ENCODE data around the gene NOXA1. TPM values are rescaled to one million over a fixed set of nuclear protein-coding genes. Genes with fewer than 3 reads are reported as not detected.

The NOXA1 gene
- total and polyA plus RNA-seq, 2 of the 8 experiments (the other 6 are each of a cell fraction or from before 2014, with no cell fraction given), result 0.34 to 0.91 TPM

- H3K4me2 ChIP-seq (ENCODE audit: insufficient read depth in 1 of 2, low read depth in 2 of 2, low read length in 2 of 2), result no peak overlapping the region
- H4K5ac ChIP-seq (ENCODE audit: insufficient read length, low read depth, low read length), result no peak overlapping the region
- ChIA-PET CTCF (ENCODE audit: partially characterized antibody) (no interaction called here), POLR2A (ENCODE audit: partially characterized antibody) (interaction anchor here (0.6 kb wide), 1 partner anchor 17 kb away, joined by 3 read pairs; no protein-coding TSS in a partner anchor)
- no peak overlapping the region for H3K23ac ChIP-seq (ENCODE audit: insufficient read length)
- H3K56ac ChIP-seq (replicated peaks; ENCODE audit: insufficient read length, low read depth, low read length), result no peak overlapping the region
- H2AFZ ChIP-seq (ENCODE audit: low read length), result no peak overlapping the region
- no peaks in the 10 kb centered on the region for H3K36me3 ChIP-seq (ENCODE audit: control insufficient read depth in 2 of 4, insufficient read depth in 4 of 4, low read length in 3 of 4)
- H2BK15ac ChIP-seq (ENCODE audit: low read length), result no peak overlapping the region
- H2AK5ac ChIP-seq (ENCODE audit: low read depth, low read length), result no peak overlapping the region
- no peak overlapping the region for H3K27ac ChIP-seq (ENCODE audit: low read depth, low read length)
- peak overlapping the region; percentile 51; the same call in 1 of the 2 replicates for H4K8ac ChIP-seq (ENCODE audit: extremely low read depth, insufficient read depth, low read length)
- FAIRE-seq (no peak), DNase-seq (ENCODE audit: low read depth in 1 of 2, low spot score in 2 of 2) (no peak)
- WGBS, 2 experiments (ENCODE audit: extremely low coverage in 1 of 2, insufficient coverage in 1 of 2, insufficient read length in 1 of 2, insufficient replicate concordance in 2 of 2, low coverage in 1 of 2, low lambda C conversion rate in 2 of 2, missing lambda C conversion rate in 1 of 2), result 91% methylated on average over 22 of the region's 23 CpGs; no CpG with 5 or more reads in 1 of the 2 experiments
- H3K9ac ChIP-seq (replicated peaks in 1 of 4; ENCODE audit: extremely low read depth in 1 of 4, low read depth in 3 of 4, low read length in 3 of 4), result no peak overlapping the region
- H2BK5ac ChIP-seq (ENCODE audit: low read depth, low read length), result no peak overlapping the region
- H3K4me1 ChIP-seq (replicated peaks in 1 of 4; ENCODE audit: control insufficient read depth in 3 of 4, insufficient read depth in 4 of 4, low read length in 3 of 4), result peaks cover 0 to 9% (median 2%) of the 10 kb centered on the region in 4 experiments; a peak in 3 of 7 replicates
- H3K9me3 ChIP-seq (ENCODE audit: insufficient read depth in 2 of 2, low read depth in 1 of 2, low read length in 1 of 2), result no peaks in the 10 kb centered on the region; a peak in 1 of 4 replicates
- no peak overlapping the region for H2BK120ac ChIP-seq (replicated peaks; ENCODE audit: low read depth, low read length)
- no peak overlapping the region for H3K4me3 ChIP-seq (ENCODE audit: extremely low read depth in 1 of 4, insufficient read depth in 2 of 4, low read depth in 3 of 4, low read length in 4 of 4)
- H3K4ac ChIP-seq (replicated peaks; ENCODE audit: insufficient read length, low read depth, low read length), result no peak overlapping the region
- H2BK12ac ChIP-seq (ENCODE audit: low read depth, low read length), result no peak overlapping the region
- H4K91ac ChIP-seq (replicated peaks; ENCODE audit: insufficient read length, low read length), result peak overlapping the region; percentile 15
- peaks cover 0 to 14% (median 11%) of the 10 kb centered on the region in 4 experiments; a peak in 5 of 7 replicates for H3K27me3 ChIP-seq (replicated peaks in 1 of 4; ENCODE audit: control insufficient read depth in 3 of 4, extremely low read depth in 1 of 4, insufficient read depth in 3 of 4, low read length in 3 of 4)
- no peaks in the 10 kb centered on the region for H3K79me2 ChIP-seq (ENCODE audit: control insufficient read depth in 1 of 2, insufficient read depth in 2 of 2, low read length in 2 of 2)
- no peak overlapping the region for H3K14ac ChIP-seq (ENCODE audit: insufficient read length)
- H4K20me1 ChIP-seq (replicated peaks in 1 of 2; ENCODE audit: control insufficient read depth in 1 of 2, insufficient read depth in 2 of 2, low read length in 2 of 2), result peaks cover 0 to 2% of the 10 kb centered on the region in 2 experiments
- H3K79me1 ChIP-seq (ENCODE audit: low read depth, low read length), result no peaks in the 10 kb centered on the region
- 0 out of 2 replicates have a peak, but pooled peaks cover 2% of the 10 kb centered on the region for H3K23me2 ChIP-seq (ENCODE audit: low read depth, low read length)
- H3K18ac ChIP-seq (ENCODE audit: extremely low read depth, low read length), result no peak overlapping the region
- no peak overlapping the region for H2BK20ac ChIP-seq (ENCODE audit: low read length)
- no peak for TF ChIP-seq E2F6 (IDR thresholded peaks at IDR 0.05)
- no peak for TF ChIP-seq CTCF (IDR thresholded peaks at IDR 0.05; ENCODE audit: control extremely low read depth in 1 of 3, insufficient read depth in 1 of 3, low read depth in 1 of 3, low read length in 3 of 3)
- no peak for TF ChIP-seq MAFK (IDR thresholded peaks at IDR 0.05; ENCODE audit: low read depth, low read length)
- TF ChIP-seq SIX5 (IDR thresholded peaks at IDR 0.05; ENCODE audit: low read depth, low read length), result no peak
- no peak for TF ChIP-seq POLR2A (IDR thresholded peaks at IDR 0.05; ENCODE audit: control extremely low read depth in 1 of 2, low read depth in 2 of 2, low read length in 2 of 2)
- no peak for TF ChIP-seq NANOG (IDR thresholded peaks at IDR 0.05; ENCODE audit: insufficient read depth, low read depth, low read length, poor library complexity, severe bottlenecking)
- TF ChIP-seq NRF1 (IDR thresholded peaks at IDR 0.05; ENCODE audit: low read depth, low read length), result no peak
- no peak for TF ChIP-seq TAF7 (optimal IDR thresholded peaks at IDR 0.05; ENCODE audit: borderline replicate concordance, low read depth, low read length)
- TF ChIP-seq TAF1 (IDR thresholded peaks at IDR 0.05; ENCODE audit: low read depth, low read length), result no peak
- no peak for TF ChIP-seq RFX5 (IDR thresholded peaks at IDR 0.05; ENCODE audit: borderline replicate concordance, low read depth, low read length)
Observed at GRCh38 chr9:137465720-137466388, 42.7 kb downstream of the NOXA1 start.
